Epithelial cell of prostate (primary cell): ENCODE data around the gene MTHFD2L.

Source experiments
- DNase-seq: peaks from one replicate; pipeline ENCODE4 v3.0.0-alpha.2; 2011; ENCODE audit warnings: low read depth, low spot score
- H3K27ac ChIP-seq: fragments of 450-650 bp; 2 replicates; pipeline ENCODE4 v1.5.1; 2017; ENCODE audit warnings: mild to moderate bottlenecking

Gene MTHFD2L

GRCh38 chr4:74230902-74231499 lies 73.1 kb downstream of the MTHFD2L start:
- H3K27ac ChIP-seq = peak overlapping the region; percentile 99
- DNase-seq = peak; percentile 68

- no peak for DNase-seq
- no peak overlapping the region for H3K27ac ChIP-seq
Measured at GRCh38 chr4:74235135-74235534, 77.2 kb downstream of the MTHFD2L start.

- peak overlapping the region; percentile 73 for H3K27ac ChIP-seq
- no peak for DNase-seq
Measured at GRCh38 chr4:74237425-74237966, 79.6 kb downstream of the MTHFD2L start.

GRCh38 chr4:74244049-74244448 lies 86.1 kb downstream of the MTHFD2L start:
- no peak for DNase-seq

DNA sequence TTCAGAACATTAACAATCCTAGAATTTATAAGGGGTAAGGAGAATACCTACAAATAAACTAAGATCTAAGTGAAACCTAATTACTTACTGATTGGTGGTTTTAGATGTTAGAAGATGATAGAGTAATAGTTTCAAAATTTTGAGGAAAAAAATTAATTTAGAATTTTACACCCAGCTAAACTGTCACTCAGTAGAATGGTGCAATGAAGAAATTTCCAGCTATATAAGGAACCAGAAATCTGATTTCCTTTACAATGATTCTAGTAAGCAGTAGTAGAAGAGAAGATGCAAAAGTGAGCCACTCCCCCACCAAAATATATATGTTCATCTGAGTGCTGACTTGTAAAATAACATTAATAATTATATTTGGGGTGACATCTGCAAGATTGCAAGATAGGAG lies 95.0 kb downstream of the MTHFD2L start:
- DNase-seq = no peak
- H3K27ac ChIP-seq = no peak overlapping the region

More at GRCh38 chr4:74244049-74244448, 86.1 kb downstream of the MTHFD2L start:
- H3K27ac ChIP-seq = no peak overlapping the region

GRCh38 chr4:74254386-74254785 lies 96.5 kb downstream of the MTHFD2L start:
- no peak for DNase-seq
- H3K27ac ChIP-seq = no peak overlapping the region

DNA sequence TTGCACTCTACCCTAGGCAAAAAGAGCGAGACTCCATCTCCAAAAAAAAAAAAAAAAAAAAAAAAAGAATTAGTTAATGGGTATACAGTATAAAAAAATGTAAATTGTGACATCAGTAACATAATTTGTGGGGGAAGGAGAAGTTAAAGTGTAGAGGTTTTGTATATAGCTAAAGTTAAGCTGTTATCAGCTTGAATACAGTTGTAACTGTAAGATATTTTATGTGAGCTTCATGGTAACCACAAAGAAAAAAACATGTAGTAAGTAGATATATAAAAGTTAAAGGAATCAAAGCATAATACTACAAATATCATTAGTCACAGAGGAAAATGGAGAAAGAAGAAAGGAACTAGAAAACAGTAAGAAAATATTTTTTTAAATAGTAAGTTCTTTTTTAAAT lies 97.2 kb downstream of the MTHFD2L start:
- H3K27ac ChIP-seq = no peak overlapping the region

DNA sequence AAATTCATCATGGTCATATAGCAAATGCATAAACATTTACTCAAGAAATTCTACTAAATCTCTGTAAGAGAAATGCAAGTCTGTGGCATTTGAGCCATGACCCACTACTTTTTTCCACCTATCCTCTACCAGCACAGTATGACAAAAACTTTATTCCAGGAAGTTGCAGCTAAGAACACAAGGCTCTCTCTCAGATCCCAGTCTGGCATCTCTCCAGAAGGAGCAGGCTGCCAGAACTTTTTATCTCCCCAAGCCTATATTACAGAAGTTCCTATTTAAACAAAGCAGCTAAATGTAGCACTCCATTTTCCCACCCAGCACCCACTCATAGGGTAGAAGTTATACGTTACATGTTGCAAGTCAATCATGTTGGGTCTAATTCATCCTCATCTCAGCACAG lies 101.0 kb downstream of the MTHFD2L start:
- DNase-seq = no peak

More for the DNA sequence above, 97.2 kb downstream of the MTHFD2L start:
- DNase-seq = no peak

GRCh38 chr4:74260036-74260435 lies 102.1 kb downstream of the MTHFD2L start:
- H3K27ac ChIP-seq = no peak overlapping the region
- no peak for DNase-seq

More for the DNA sequence above, 101.0 kb downstream of the MTHFD2L start:
- no peak overlapping the region for H3K27ac ChIP-seq

DNA sequence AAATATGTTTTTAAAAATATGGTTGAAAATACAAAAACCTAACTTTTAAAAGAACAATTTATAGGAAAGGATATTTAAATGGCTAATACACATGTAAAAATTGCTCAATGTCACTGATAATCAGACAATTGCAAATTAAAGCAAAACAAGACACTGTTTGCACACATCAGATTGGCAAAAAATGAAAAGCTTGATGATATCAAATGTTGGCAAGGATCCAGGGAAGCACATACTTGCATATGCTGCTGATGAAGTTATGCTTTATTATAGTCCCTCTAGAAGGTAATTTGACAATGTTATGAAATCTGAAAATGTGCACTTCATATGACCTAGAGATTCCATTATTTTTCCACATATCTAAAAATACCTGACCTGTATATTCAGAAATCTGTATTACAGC lies 104.6 kb downstream of the MTHFD2L start:
- DNase-seq = no peak
- H3K27ac ChIP-seq = no peak overlapping the region

DNA sequence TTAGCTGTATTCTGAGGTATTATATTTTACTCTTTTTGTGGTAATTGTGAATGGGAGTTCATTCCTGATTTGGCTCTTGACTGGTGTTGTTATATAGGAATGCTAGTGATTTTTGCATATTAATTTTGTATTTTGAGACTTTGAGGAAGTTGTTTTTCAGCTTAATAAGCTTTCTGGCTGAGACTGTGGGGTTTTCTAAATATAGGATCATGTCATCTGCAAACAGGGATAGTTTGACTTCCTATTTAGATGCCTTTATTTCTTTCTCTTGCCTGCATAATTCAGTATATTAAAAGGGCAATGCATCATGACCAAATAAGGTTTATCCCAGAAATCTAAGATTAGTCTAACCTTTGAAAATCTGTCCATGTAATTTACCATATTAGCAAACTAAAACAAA lies 105.6 kb downstream of the MTHFD2L start:
- no peak overlapping the region for H3K27ac ChIP-seq

GRCh38 chr4:74266081-74266480 lies 108.2 kb downstream of the MTHFD2L start:
- DNase-seq = no peak
- no peak overlapping the region for H3K27ac ChIP-seq

More for the DNA sequence above, 105.6 kb downstream of the MTHFD2L start:
- DNase-seq = no peak

GRCh38 chr4:74267998-74268606 lies 110.2 kb downstream of the MTHFD2L start:
- H3K27ac ChIP-seq = peak overlapping the region; percentile 84
- peak; percentile 66 for DNase-seq

GRCh38 chr4:74268643-74269042 lies 110.7 kb downstream of the MTHFD2L start:
- H3K27ac ChIP-seq = peak overlapping the region; percentile 84
- no peak for DNase-seq

DNA sequence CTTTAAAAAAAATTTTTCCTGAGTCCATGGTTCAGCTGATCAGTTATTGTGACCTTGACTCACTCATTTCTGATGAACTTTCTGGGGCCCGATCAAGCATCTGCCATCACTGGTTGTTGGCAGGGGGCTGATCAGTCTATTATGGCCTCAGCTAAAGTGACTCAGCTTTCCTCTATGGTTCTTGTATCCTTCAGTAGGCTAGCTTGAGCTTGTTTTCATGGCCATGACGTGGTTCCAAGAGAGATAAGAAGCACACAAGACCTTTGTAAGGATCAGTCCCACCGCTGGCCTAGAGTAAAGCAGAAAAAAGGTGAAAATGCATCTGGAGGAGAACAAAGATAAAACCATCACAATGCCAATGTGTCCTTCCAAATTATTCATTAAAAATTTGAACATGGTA lies 120.6 kb downstream of the MTHFD2L start:
- H3K27ac ChIP-seq = no peak overlapping the region
- no peak for DNase-seq

DNA sequence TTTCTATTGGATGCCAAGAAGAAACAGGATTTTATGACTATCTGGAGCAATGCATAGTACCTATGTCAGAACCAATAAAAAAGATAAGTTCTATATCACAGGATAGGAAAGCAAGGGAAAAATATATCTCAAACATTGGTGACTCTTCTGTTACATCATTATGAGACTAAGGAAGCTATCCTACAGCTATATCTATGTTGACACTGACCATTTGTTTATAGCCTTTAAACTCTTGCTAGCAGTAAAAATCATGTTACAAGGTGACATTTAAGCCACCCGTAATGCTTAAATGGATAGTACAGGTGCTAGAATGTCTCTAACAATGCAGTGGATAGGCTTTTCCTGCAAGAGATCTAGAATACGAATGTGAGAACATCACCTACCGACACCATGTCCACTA lies 121.8 kb downstream of the MTHFD2L start:
- DNase-seq = no peak
- H3K27ac ChIP-seq = no peak overlapping the region

GRCh38 chr4:74282926-74283325 lies 125.0 kb downstream of the MTHFD2L start:
- no peak for DNase-seq
- H3K27ac ChIP-seq = peak overlapping the region; percentile 73

DNA sequence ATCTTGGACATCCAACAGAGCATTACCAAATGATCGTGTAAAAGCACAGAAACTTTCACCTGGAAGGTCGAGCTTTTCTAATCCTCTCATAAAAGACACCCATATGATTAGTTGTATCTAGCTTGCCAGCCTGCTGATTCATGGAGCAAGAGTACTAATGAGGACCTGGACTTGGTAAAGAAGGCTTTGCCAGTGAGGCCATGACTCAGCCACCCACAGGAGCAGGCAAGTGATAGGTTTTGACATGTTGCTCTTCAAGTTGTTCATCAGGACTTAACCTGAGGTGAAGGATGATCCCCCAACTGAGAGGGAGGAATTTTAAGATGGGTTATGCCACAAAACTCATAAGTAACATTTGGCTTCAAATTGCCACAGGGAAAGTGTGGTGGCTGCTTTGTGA lies 125.7 kb downstream of the MTHFD2L start:
- H3K27ac ChIP-seq = peak overlapping the region; percentile 73
- peak; percentile 98 for DNase-seq

GRCh38 chr4:74284053-74284452 lies 126.1 kb downstream of the MTHFD2L start:
- H3K27ac ChIP-seq = peak overlapping the region; percentile 73
- DNase-seq = no peak

- no peak for DNase-seq
- H3K27ac ChIP-seq = no peak overlapping the region
Measured at GRCh38 chr4:74287164-74287563, 129.2 kb downstream of the MTHFD2L start.

- H3K27ac ChIP-seq = no peak overlapping the region
- no peak for DNase-seq
Measured at GRCh38 chr4:74287791-74288190, 129.9 kb downstream of the MTHFD2L start.

- no peak for DNase-seq
- peak overlapping the region; percentile 30 for H3K27ac ChIP-seq
Measured at GRCh38 chr4:74291471-74291870, 133.6 kb downstream of the MTHFD2L start.
